Measurements from ENCODE around the gene MGRN1.

Gene MGRN1

DNA sequence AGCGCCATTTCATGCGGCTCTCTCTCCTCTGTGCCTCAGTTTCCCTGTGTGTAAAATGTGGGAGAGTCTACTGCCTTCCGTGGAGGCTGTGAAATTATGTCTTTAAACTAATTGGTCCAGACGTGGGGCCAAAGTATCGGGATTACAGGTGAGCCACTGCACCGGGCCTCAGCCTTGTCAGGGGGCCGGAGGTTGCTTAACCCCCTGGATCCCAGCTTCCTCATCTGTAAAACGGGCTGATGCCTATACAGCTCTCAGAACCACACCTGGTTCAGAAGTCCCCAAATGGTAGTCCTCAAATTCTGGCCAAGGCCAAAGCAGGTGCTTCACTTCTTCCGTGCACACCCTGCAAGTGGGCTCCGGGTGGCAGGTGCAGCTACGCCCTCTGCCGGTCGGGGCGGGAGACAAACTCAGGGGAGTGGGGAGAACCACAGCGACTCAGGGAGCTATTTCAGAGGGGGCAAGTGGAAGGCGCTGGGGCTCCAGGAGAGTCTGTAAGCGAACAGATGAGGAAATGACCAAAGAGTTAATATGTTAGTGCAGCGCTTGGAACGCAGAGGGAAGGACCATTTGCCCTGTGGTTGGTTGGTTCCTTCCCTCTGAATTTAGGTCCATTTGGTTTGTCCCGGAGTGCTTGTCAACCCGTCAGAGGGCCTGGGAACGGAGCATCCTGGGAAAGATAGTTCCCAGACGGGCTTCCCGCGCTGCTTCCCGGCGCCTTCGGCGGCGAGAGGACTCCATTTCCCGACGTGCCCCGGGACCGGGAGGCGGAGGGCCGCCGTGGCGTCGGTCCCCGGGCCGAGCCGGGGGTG is at the start of gene MGRN1:
Gene MGRN1 (plus strand): TSS at position 812 of the 812 bp plus-strand sequence. CDS start 135 bp downstream, outside the sequence.
- DNase-seq (ENCODE audit: low read depth in 2 of 2): peak; percentile 91

DNA sequence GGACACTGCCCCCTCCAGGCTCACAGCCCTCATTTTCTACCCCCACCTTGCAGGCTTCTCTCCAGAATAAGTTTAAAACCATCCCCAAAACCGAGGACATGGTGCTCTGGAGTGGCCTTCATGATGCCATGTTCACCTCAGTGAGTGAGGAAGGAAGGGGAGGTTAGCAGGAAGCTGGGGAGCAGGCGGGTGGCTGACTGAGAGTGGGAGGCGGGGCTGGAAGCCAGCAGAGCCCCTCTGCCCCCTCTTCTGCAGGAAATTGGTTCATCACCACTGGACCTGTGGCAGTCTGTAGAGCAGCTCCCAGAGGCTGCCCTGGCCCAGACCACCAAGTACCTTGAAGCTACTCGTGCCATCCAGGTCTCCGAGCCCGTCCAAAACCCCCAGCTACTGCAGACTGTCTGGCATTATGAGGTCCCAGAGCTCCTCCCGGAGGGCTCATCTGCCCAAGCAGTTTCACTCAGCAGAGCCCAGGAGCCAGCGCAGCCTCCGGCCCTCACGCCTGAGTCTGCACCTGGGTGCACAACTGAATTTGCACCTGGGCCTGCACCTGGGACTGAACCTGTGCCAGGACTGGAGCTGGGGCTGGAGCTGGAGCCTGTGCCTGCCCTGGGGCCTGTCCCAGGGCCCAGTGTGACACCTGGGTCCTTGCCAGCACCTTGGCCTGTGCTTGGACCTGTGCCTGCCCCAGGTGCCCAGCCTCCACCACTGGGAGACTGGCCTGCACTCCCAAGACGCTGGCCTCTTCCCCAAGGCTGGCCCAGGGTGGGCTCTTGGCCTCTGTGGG is 49.5 kb upstream of the MGRN1 start:
- DNase-seq (ENCODE audit: low read depth in 2 of 2): no peak

DNA sequence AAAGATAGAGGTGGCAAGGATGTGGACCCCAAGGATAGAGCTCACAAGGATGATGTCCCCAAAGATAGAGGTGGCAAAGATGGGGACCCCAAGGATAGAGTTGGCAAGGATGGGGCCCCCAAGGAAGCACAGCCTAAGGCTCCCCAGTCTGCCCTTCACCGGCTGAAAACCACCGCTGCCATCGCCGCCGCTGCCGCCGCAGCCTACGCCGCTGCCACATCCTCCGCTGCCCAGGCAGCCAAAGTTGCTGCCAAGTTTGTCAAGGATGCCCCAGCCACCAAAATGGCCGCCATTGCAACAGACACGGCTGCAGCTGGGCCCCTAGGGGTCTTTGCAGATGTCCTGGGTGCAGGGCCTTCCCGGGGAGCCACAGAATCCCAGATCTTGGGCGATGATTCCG is 48.6 kb upstream of the MGRN1 start:
- DNase-seq (ENCODE audit: low read depth in 2 of 2): no peak

DNA sequence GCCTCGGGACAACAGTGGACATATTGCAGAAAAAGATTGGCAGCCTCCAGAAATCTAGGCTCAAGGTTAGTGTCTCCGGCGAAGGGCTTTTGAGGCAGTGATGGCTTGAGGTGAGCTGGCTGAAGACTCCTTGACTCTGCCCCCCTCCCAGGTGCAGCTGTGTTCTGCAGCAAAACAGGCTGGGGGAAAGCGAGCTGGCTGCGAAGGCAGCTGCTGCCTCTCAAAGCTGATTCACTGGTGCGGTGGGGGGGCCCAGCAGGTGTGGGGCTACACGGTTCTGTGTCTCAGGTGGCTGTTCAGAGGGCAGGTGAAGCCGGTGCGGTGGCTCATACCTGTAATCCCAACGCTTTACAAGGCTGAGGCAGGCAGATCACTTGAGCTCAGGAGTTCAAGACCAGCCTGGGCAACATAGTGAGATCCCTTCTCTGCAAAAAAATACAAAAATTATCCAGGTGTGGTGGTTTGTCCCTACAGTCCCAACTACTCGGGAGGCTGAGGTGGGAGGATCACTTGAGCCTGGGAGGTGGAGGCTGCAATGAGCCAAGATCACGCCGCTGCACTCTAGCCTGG is 45.6 kb upstream of the MGRN1 start:
- DNase-seq (ENCODE audit: low read depth in 2 of 2): no peak

DNA sequence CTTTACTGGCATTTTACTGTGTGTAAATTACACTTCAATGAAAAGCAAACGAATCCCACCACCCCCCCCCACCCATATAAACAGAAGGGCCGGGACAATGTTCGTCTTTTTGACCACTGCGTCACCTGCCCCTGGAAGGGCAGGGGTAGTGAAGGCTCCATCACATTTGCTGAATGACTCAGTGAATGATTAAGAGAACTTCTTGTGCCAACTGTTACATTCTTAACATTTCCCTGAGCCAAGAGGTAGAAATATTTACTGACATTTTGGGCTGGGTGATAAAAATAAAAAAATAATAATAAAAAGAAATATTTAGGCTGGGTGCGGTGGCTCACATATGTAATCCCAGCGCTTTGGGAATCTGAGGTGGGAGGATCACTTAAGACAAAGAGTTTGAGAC is 44.4 kb upstream of the MGRN1 start:
- no peak for DNase-seq (ENCODE audit: low read depth in 2 of 2)

DNA sequence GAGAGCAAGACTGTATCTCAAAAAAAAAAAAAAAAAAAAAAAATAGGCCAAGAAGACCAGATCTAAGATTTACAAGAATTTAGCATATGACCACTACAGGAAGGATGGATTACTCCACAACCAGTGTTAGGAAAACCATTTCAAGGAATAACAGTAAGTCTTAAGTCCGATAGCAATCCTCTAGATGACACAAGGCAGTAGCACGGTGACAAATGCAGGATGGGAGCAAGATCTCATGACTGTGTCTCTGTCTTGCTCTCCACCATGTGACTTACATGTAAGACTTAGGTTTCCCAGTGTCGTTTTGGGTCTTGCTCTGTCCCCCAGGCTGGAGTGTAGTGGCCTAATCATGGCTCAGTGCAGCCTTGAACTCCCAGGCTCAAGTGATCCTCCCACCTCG is 40.7 kb upstream of the MGRN1 start:
- no peak for DNase-seq (ENCODE audit: low read depth in 2 of 2)

DNA sequence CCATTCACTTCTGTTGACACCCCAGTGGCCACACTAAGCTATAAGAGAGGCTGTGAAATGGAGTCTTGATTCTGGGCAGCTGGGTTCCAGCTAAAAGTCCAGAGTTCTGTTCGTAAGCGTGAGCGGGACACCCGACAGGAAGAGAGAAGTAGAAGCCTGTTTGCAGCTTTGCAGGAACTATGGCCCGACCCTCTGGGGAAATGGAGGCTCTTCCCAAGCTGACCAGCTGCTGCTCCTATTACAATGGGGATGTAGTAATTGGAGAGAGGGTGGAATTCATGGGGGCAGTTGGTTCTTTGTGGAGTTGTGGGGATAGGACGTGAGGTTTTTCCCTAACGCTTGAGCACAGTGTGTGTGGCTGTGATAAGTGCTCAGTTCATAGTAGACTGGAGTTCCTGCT is 38.3 kb upstream of the MGRN1 start:
- DNase-seq (ENCODE audit: low read depth in 2 of 2): no peak

DNA sequence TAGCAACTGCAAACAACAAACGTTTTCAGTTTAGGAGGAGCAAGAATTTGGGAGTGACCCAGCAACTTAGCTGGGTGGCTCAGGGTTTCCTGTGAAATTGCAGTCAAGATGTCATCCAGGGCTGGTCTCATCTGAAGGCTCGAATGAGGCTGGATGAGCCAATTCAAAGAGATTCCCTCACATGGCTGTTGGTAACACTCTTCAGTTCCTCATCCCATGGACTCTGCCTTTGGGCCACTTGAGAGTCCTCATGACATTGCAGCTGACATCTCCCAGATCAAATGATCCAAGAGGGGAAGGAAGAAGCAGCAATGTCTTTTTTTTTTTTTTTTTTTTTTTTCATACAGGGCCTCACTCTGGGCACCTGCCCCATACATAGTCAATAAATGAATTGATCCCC is 36.2 kb upstream of the MGRN1 start:
- DNase-seq (ENCODE audit: low read depth in 2 of 2): no peak

DNA sequence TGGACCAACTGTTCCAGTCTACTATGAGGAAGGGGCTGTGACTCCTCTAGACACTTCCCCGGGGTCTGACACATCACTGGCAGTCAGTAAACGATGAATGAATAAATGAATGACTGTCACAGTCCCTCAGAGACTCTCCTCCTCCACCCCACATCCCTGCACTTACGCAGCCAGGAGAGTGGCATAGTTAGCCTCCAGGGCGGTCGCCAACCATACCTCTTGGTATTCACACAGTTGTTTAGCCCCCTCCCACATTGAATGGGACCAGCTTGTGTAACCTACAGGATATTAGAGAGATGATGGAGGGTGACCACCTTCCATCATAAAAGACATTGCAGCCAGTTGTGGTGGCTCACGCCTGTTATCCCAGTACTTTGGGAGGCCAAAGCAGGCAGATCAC is 35.7 kb upstream of the MGRN1 start:
- no peak for DNase-seq (ENCODE audit: low read depth in 2 of 2)

DNA sequence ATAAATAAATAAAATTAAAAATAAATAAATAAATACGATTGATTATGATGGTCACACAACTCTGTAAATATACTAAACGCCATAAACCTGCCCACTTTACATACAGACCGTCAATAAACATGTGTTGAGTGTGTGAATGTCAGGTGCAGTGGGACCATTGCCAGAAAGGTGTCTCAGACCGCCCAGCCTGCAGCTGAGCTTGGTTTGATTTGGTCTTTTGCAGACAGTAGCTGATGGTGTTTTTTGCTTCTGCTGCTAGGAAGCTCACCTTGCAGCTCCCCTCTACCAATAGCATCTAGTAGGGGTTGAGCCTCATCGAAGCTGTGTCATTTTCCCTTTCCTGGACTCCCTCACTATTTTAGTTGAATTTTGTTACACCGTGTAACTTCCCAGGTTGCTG is 33.4 kb upstream of the MGRN1 start:
- no peak for DNase-seq (ENCODE audit: low read depth in 2 of 2)

DNA sequence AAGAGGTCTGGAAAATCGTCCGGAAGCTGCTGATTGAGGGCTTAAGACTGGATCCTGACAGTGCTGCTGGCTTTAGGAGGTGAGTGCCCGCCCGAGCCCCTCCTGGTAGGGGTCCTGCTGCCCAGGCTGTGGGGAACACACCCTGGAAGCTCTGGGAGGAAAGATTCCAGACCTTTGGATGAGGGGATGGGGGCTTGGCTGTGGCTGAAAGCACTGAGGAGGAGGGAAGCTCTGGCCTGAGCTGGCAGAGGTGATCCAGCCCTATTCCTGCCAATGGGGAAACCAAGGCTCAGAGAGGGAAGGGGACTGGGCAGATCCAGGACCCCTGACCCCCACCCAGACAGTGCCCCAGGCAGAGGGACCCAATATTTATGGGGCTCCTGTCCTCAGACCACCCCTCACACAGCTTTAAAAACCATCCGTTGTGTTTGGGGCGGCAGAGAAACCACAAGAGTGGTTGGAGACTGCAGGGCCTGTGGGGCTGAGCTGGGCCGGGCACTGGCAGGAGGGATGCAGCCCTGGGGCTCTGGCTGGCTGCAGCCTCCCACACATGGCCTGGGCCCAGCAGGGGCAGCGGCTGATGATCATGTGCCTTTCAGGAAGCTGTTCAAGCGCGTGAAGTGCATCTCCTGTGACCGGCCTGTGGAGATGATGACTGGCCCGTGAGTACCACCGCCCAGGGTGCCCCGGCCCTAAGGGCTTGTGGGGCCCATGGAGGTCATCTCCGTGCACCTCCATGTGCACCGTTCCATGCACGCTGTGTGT is 32.7 kb upstream of the MGRN1 start:
- DNase-seq (ENCODE audit: low read depth in 2 of 2): no peak

DNA sequence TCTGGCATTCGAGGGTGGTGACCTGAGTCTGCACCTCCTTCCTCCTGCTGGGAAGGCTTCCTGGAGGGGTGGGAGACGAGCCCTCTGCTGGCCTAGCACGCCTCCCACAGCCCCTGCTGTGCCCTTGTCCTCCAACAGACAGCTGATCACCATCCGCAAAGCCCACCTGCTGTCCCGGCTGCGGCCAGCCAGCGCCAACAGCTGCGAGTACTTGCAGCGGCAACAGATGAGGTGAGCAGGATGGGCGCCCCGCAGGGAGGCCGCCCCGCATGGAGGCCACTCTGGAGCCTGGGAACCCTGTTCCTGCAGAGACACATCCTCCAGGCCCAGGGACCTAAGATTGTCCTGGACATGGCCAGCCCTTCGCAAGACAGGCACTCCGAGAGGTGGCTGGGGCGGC is 31.5 kb upstream of the MGRN1 start:
- DNase-seq (ENCODE audit: low read depth in 2 of 2): no peak

DNA sequence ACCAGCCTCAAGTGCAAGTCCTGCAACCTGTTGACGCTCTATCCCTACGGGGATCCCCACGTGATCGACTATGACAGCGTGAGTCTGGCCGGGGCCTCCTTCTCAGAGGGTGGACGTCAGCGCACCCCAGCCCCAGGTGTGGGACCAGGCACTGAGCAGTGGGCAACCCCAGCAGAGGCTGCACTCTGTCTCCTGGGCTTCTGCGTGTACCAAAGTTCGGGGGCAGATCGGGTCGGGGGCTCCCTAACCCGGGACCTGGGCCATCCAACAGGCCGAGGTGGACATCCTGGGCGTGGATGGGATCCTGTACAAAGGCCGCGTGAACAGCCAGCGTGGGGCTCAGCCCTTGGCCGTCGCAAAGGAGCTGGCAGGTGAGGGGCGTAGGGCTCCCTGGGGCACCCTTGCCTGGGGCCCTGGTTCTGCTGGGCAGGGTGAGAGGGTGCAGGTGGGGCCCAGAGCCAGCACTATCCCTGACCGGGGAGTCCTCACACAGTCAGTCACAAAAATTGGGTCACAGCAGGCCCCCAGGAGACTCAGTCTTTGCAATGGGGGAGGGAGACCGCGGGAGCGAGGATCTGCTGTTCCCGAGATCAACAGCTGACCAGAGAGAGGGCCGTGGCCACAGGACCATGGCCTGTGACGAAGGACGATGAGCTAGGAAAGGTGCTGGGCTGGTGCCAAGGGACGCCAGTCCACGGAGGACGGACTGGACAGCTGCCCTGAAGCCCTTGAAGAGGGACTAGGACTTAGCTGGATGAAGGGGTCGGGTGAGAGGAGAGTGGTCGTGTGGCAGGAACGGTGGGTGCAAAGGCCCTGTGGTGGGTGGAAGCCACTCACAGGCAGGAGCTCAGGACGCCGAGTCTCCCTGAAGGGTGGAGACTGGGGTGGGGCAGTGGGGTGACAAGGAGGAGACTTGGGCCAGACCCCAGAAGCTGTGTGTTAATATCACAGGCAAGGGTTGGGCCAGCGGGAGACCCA is 29.9 kb upstream of the MGRN1 start:
- DNase-seq (ENCODE audit: low read depth in 2 of 2): no peak

DNA sequence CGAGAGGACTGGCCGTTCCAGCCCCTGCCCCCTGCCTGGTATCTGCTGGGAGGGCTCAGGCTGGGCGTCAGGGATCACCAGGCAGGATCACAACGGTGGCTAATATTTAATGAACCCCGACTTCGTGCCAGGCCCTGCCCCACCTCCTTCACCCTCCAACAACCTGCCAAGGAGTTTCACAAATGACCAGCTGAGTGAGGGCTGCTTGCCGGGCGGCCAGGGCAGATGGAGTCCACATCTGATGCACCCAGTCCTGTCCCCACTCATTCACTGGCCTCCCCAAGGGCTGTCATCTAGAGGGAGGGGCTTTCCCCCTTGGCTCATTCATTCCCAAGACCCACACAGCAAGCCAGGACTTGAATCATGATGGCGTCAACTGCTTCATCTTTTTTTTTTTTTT is 27.5 kb upstream of the MGRN1 start:
- no peak for DNase-seq (ENCODE audit: low read depth in 2 of 2)

DNA sequence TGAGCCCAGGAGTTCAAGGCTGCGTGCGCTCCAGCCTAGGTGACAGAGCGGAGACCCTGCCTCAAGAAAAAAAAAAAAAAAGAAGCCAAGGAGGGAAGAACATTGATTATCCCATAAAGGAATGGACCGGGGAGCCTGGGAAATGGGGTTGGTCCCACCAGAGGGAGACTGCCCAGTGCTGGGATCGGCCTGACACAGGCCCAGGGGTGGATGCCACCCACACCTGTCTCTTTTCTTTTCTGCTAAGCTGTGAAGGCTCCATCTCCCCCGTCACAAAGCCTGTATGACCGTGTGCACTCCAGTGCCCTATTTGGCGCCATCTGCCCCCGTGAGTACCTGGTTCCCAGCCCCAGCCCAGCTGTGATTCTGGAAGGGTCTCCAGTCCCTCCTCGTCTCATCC is 25.6 kb upstream of the MGRN1 start:
- DNase-seq (ENCODE audit: low read depth in 2 of 2): no peak

DNA sequence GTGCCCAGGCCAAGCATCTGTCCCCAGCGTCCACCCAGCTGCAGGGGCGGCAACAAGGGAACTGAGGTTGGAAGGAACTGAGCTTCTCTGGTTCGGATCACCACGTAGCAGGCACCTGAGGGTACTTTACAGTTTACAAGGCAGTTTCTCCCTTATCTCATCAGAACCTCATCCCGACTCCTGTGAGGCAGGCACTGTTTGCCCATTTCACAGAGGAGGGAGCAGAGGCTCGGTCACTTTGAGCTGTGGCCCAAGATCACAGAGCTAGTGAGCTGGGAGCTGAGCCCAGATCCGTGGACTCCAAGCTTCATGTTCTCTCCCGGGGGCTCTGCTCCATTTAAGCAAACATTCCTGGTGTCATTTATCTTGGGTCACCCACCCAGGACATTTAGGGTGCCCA is 25.1 kb upstream of the MGRN1 start:
- DNase-seq (ENCODE audit: low read depth in 2 of 2): no peak

DNA sequence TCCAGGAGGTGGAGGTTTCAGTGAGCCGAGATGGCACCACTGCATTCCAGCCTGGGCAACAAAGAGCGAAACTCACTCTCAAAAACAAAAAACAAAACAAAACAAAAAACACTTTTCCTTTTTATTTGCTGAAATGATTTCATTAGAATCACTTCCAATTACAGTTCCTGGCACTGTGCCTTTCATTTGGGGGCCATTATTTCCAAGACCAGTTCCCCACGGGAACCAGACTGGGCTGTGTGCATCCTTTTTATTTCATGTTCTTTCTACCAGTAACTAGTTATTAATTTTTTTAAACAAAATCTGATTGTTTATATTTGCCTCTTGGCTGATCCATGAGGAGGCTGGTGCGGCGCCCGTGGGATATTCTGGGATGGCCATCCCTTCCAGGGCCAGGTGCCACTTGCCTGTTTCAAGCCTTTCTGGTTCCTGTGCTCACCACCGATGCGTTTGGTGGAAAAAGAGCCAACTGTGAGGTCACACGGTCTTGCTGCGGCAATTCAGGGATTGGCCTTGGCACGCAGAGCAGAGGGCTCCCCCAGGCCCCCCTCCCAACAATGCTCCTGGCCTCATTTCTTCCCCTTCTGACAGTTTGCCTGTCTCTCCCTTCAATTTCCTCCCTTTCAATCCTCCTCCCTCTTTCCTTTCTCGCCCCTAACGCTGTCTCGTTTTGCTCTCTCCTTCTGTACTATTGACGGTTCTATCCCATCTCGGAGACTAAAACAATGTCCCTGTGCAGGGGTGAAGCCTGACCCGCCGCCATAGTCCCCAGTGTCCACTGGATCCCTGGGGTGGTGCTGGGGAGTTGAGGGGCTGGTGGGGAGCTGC is 23.4 kb upstream of the MGRN1 start:
- DNase-seq (ENCODE audit: low read depth in 2 of 2): no peak

DNA sequence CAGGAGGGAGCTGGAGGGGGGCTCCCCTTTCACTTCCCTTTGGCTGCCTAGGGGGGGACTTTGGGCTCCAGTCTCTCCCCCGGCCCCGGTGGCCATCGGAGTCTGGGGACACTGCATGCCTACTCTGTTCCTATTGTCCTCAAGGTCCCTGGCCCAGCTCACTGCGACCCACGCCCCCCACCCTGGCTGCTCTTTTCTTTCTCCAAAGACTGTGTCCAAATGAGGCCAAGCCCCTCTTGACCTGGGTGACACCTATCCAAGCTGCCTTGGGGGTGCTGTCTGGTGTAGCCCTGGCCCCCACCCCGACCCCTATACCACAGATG is 22.8 kb upstream of the MGRN1 start:
- DNase-seq (ENCODE audit: low read depth in 2 of 2): no peak

DNA sequence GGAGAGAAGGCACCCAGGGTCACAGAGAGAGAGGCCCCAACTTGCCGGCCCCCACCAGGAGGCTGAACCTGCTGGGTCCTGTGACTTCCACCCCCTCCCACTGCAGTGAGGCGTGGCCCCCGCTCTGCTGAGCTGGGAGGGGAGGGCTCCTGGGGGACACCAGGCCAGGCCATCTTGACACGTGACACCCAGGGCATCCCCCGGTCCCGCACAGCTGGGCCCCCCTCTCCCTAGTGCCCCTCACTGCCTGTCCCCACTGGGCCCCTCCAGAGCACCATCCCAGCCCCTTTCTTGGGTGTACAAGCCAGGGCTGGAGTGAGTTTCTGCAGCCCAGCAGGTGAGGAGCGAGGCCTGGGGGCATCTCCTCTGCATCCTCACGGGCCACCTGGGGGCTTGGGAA is 22.3 kb upstream of the MGRN1 start:
- no peak for DNase-seq (ENCODE audit: low read depth in 2 of 2)

DNA sequence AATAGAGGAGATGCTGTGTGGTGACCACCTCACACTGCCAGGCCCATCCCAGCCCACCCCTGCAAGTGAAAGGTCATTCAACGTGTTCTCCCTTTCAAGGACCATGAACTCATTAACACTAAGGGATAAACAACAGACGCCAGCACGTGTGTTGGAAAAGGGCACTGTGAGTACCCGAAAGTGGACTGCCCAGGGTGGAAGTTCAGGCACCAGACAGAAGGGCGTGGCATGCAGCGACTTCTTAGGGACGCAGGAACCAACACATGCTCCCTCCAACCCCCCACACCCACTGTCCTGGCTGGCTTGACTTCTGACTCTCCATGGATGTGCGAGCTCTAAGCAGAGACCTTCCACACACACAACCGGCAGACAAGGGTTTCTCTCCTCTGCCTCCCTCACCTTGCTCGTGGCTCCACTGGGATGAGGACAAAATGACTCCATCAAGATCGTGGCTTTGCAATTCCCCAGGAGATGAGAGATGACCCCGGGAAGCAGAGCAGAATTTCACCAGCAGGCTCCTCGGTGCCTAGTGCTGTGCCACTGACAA is 20.9 kb upstream of the MGRN1 start:
- no peak for DNase-seq (ENCODE audit: low read depth in 2 of 2)

Measured in stimulated activated CD4-positive, alpha-beta T cell treated with anti-CD3 and anti-CD28 coated beads, Interleukin-15, amount 100 ng/mL, for 48 hours (primary cell).